Gastroesophageal sphincter (tissue), 3 donors: ENCODE results near the gene GDF11.

ENCODE experiments used
- CTCF ChIP-seq, 4 experiments: fragments of 200-600 bp in 2 of 4; fragments of 450-650 bp in 2 of 4; sonication (generic) in 1 of 4; IDR thresholded peaks; one replicate each; pipeline ENCODE4 v1.5.1; 2017 to 2019; ENCODE audit warnings: antibody characterized with exemption in 4 of 4, mild to moderate bottlenecking in 2 of 4, moderate library complexity in 2 of 4
- POLR2AphosphoS5 ChIP-seq: sonication (generic); formaldehyde crosslinking; IDR thresholded peaks from one replicate; pipeline ENCODE4 v1.6.1; 2017; ENCODE audit warnings: antibody characterized with exemption

- TF ChIP-seq POLR2AphosphoS5 (no peak), CTCF (IDR thresholded peaks at IDR 0.05) (no peak)
Measured at GRCh38 chr12:55755246-55755645, 12.3 kb downstream of the GDF11 start.
